ENCODE measurements around the gene SERPIND1. TPM values are rescaled to one million over a fixed set of nuclear protein-coding genes. Genes with fewer than 3 reads are reported as not detected.
"Not testable (repeated sequence)": the region's sequence is repeated elsewhere in the genome, so short reads cannot be mapped to it uniquely, and the experiment has no call there.

Gene SERPIND1
- total RNA-seq, 1 donor from 2014 or later = under 0.01 TPM

DNA sequence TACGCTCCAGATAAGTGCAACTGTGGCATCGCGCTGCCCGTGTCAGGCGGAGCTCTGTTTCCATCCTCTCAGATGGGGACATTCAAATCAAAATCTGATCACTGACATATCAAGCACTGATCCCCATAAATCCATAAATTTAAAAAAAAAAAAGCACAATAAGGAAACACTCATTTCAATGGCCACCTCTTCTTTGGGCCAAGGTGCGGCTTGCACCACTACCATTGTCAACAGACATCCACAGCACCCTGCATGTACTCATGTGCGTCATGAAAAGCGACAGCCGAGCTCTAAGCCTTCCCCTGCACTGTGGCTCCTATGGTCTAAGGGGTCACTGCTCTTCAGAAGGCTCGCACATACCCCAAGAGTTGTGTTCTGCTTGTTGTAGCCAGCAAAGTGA is 26.7 kb upstream of the SERPIND1 start:
- DNase-seq (ENCODE audit: low read depth in 2 of 2) = no peak

GRCh38 chr22:20748082-20748481 is 25.8 kb upstream of the SERPIND1 start:
- DNase-seq (ENCODE audit: low read depth in 2 of 2) = no peak

DNA sequence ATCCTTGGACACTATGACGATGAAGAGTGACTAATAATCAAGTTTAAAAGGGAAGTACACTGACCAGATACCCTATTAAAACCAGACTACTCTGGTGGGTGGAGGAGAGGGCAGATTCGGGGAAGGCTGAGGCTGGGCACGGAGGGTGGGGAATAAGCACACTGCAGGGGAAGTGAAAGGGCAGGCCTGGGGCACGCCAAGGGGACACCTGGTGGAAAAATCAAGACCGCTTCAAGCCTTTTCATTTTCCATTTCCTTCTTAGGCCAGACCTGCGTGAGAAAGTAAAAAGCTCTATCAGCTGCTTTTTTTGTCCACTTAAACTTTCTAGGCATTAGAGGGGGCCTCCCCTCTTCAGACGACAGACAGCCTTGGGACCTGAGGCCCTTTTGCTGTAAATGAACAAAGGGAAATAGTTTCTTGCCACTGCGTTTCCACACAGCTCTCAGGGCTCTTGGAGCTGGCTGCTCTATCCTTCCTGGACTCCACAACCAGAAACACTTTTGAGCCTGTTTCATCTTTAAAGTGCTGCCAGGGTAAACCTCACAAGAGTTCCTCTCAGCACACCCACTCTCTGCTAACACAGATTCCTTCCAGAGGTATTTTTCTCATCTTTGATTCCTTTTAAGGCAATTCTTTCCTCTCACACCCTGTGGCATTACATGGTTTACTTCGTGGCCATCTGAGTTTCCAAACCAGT is 25.0 kb upstream of the SERPIND1 start:
- peak in 1 of 2 donors; percentile 14 for DNase-seq (ENCODE audit: low read depth in 2 of 2)

DNA sequence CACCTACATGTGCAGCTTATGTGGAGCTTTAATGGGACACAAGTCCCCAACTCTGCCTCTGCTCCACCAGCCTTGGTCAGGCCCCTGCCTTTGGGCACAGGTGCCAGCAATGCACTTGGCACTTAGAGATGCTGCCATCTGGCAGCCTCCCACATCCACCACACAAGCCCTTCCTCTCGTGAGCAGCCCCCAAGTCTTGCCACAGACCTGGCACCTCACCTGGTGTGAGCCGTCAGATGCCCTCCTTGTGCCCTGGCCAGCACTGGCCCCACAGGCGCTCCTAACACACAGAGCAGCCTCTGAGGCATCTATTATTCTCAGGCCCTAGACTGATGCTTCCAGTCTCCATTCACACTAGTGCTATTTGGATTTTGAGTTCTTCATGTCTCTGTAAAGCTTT is 24.5 kb upstream of the SERPIND1 start:
- DNase-seq (ENCODE audit: low read depth in 2 of 2) = no peak

DNA sequence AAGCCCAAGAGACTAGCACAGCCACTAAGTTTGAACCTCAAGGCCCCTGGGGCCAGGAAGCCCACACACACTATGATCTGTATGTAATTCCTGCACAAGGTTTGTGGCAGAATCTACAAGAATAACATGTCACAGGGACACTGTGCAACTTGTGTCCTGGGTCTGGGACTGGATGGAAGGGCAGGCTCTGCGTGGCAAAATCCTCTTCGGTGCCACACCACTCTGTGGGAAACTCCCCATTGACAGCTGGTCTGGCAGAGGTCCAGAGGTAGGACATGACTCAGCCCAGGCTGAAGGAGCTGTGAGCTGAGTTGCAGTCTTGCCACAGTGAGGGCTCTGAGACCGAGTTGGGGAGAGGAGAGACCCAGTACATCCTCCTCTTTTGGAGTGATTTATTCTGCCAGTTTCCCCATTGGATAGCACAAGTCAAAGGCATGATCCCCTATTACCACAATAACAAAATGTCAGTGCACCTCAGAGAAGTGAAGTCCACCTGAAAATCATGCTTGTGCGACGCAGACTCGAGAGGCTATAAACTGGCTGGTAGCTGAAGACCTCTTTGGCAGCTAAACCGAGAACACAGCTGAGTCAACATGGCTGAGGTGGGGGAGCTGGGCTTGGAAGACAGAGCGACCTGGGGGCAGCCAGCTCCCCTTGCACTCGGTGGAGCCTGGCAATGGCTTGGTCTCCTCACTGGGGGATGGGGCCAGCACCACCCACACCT is 23.3 kb upstream of the SERPIND1 start:
- peak; percentile 55 to 91 for DNase-seq (ENCODE audit: low read depth in 2 of 2)

DNA sequence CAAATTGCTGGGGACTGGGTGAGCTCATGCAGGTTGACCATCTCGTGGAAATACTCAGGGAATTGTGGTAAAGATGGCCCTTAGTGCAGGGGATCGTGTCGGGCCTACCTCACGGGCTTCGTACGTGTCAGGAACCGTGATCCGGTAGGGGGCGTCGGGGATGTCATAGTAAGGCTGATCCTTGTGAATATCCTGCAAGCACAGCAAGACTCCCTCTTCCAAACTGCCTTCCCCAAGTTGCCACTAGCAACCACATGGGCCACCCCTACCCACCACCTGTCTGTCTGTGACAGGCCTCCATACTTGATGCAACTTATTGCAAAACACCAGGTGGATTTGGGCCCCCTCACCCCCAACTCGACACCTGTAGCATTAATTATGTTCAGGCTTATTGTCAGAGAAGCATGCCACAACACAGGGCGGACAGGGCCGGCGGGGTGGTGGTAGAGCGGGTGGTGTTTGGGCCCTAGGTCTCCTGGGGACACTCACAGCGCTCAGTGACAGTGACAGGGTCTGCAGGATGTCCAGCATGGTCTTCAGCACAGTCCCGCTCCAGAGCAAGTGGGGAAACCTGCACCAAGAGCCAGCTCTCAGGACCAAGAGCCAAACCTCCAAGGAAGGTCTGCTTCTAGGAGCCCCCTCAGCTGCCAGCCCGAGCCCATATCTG is 22.6 kb upstream of the SERPIND1 start:
- DNase-seq (ENCODE audit: low read depth in 2 of 2) = no peak

DNA sequence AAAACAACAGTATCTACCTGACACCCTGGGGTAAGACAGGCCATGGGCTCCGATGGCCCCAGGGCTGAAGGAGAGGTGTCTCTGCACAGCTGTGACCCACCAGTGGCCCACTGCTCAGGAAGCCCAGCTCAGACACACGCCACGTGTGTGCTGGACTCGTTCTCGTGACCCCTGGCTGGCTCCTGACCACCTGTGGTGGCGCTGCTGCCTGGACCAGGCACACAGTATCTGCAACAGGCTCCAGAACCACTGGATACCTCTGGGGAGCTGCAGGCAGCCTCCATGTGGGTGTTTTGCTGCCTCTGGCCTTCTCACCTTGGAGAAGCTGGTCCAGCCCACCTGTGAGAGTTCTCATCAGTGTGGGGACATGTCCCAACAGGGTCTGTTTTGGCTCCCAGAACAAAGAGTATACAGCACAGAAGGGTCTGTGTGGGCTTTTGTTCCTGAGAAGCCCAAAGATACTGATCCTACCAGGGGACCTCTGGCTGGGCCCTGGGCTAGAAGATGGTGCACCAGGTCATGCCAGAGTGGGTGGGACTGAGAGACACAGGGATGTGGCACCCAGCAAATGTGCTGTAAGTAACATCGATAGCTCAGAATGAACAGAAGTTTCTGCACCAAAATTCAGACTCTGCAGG is 21.7 kb upstream of the SERPIND1 start:
- no peak for DNase-seq (ENCODE audit: low read depth in 2 of 2)

DNA sequence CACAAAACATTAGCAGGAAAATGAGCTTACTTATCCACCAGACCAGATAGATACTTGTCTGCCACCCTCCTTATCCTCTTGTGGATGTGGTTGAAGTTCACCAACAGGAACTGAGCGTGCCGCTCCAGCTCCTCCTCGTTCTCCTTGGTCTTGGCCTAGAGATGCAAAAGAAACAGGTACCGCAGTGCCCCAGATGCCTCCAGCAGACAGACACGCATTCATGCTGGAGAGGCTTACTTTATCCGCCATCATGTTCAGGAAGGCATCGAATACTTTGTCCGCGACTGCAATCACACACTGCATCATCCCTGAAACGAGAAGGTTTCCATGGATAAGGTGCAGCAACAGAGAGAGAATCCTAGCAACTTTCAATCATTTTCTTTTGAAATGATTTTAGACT is 21.0 kb upstream of the SERPIND1 start:
- no peak for DNase-seq (ENCODE audit: low read depth in 2 of 2)

DNA sequence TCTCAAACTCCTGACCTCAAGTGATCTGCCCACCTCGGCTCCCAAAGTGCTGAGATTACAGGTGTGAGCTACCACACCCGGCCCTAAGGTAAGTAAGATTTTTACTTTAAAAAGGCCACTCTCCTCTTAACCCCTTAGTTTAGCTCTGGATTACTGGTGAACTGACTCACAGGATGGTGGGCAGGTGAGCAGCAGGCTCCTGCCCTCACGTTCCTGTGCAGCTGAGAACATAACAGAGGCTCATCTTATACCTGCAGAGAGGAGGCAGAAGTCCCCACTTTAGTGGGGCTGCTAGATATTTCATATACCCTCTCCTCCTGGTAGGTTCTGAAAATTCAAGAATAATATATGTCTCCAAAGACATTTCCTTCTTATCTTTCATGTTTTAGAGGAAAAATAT is 17.1 kb upstream of the SERPIND1 start:
- no peak for DNase-seq (ENCODE audit: low read depth in 2 of 2)

DNA sequence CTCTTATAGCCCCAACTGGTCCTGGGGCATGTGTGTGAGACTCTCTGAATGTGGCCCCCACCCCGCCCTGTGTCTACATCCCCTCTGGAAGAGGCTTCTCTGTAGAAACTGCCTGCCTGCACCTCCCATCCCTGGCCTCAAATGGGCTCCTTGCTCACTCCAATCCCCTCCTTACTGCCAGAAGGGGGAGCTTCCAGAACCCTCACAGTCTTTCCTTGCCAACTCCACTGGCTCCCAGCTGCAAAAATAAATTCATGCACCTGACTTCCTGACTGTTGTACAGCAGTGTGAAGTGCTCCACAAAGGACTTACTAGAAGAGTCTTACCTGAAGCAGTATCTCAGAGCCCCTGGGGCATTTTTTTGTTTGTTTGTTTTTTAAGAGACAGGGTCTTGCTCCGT is 15.2 kb upstream of the SERPIND1 start:
- peak; percentile 15 to 25 for DNase-seq (ENCODE audit: low read depth in 2 of 2)

DNA sequence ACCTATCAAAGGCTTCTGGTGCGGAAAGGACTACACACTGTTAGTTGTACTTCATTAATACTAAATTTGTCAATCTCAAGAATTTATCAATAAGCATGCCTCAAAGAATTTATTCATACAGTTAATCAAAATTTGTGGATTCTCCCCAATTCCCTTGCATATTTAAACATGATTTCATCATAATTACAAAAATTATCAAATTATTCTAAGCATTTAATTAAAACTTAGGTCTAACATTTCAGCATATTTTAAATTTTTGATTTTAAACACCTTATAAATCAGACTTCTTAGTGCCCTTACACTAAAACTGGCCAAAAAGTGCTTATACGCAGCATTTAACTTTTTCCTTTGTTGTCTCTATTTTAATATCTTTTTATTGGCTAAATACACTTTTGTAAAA is 13.8 kb upstream of the SERPIND1 start:
- no peak for DNase-seq (ENCODE audit: low read depth in 2 of 2)

GRCh38 chr22:20761536-20761935 is 12.4 kb upstream of the SERPIND1 start:
- DNase-seq (ENCODE audit: low read depth in 2 of 2) = no peak

DNA sequence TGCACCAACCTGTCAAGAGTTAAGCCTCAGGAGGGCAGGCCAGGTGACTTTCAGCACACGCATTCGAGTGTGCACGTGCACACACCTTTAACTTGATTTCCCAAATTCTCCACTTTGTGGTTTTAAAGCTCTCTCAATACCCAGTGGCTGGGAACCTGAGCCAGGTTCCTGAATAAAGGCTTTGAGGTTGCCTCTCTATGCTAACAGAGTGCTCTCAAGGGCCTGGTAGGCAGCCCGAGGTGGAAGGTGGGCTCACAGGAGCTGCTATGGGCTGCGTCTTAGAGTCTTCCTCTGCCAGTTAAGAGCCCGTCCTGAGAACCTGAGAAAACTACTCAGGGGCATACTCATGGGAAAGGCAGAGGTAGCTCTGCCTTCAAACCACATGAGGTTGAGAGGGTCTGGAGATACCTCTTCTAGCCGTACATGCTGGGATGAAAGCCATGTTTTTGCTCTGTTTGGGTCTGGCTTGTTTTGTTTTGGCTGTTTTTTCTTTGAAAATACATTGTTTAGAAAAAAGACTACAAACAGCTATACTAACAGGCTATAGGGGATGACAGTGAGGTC is 11.6 kb upstream of the SERPIND1 start:
- no peak for DNase-seq (ENCODE audit: low read depth in 2 of 2)

- DNase-seq (ENCODE audit: low read depth in 2 of 2) = no peak
Measured at GRCh38 chr22:20763630-20764470, 10.1 kb upstream of the SERPIND1 start.

- no peak for DNase-seq (ENCODE audit: low read depth in 2 of 2)
Measured at GRCh38 chr22:20764471-20764720, 9.5 kb upstream of the SERPIND1 start.

DNA sequence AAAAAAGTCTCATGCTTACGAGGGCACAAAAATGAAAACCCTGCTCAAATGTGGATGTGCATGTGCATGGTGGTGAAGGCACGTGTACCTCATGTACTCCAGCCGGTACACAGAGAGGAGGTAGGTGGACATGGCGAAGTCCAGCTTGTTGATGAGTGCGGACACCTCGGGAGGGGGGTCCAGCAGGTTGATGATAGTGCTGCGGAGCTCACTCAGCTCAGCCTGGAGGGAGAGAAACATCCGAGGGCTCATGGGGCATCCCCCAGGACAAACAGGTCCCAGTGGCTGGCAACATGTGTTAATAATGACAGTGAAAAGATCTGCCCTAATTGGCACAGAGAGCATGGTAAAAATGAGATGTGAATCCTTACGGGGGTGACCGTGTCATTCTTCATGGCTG is 9.2 kb upstream of the SERPIND1 start:
- no peak for DNase-seq (ENCODE audit: low read depth in 2 of 2)

DNA sequence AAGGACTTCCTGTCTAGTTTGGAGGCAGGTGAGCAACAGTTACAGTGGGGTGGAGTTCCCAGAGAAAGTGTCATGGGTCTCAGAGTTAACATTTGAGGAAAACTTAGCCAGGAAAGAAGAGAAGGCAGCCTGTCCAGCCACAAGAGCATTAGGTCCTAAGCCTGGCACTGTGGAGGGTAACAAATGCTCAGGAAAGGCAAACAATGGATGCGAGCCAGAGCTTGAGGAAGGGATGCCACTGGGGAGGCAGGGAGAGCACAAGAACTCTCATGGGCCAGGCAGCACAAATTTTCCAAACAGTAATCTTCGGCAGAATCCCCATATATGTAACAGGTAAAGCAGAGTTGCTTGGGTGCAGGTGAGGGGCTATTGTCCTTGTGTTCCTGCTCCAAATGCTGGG is 8.0 kb upstream of the SERPIND1 start:
- DNase-seq (ENCODE audit: low read depth in 2 of 2) = no peak

- DNase-seq (ENCODE audit: low read depth in 2 of 2) = no peak
Measured at GRCh38 chr22:20766530-20766929, 7.4 kb upstream of the SERPIND1 start.

- DNase-seq (ENCODE audit: low read depth in 2 of 2) = not testable (repeated sequence)
Measured at GRCh38 chr22:20769496-20769826, 4.5 kb upstream of the SERPIND1 start.

DNA sequence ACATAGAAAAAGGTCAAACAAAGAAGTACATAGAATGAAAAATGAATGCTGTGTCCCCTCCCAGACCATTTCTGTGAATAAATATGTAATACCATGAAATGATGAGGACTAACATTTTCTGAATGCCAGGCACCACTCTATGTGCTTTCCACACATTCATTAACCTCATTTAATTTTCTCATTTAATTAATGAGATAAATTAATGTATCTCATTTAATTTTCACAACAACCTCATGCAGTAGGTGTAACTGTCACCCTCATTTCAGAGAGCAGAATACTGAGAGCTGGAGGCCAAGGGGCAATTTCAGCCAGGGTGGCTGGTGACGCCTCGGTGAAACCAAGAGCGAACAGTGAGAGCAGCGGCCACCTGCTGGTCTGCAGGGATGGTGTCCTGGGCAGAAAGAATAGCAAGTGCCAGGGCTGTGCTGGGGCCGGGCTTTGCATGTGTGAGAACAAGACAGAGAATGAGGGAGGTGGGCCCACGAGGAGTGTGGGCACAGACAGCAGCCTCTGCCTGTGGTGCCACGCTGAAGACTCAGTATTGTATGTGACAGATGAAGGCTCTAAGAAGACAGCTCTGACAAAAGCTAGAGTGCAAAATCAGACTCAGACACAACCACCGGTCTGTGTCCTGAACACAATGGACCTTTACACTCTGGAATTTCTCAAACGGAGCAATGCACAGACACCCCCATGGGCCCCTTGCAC is 1.8 kb upstream of the SERPIND1 start:
- DNase-seq (ENCODE audit: low read depth in 2 of 2) = no peak

- DNase-seq (ENCODE audit: low read depth in 2 of 2) = no peak
Measured at GRCh38 chr22:20774882-20775281, 969 bp downstream of the SERPIND1 start.
